Sigmoid colon (tissue), 4 donors: ENCODE results near the gene GUCA2B.

Experiments
- CTCF ChIP-seq, 4 experiments: fragments of 450-650 bp in 3 of 4; fragments of 200-600 bp in 1 of 4; IDR thresholded peaks; one replicate each; pipeline ENCODE4 v1.5.1; 2016 to 2019; ENCODE audit warnings: antibody characterized with exemption in 4 of 4, mild to moderate bottlenecking in 3 of 4, moderate library complexity in 2 of 4
- POLR2A ChIP-seq, 2 donors: fragments of 450-650 bp; IDR thresholded peaks; one replicate each; pipeline ENCODE4 v1.6.1; 2016; ENCODE audit warnings: antibody characterized with exemption in 2 of 2, mild to moderate bottlenecking in 2 of 2, moderate library complexity in 2 of 2
- POLR2AphosphoS5 ChIP-seq, 4 donors: sonication (generic); formaldehyde crosslinking; IDR thresholded peaks; one replicate each; pipeline ENCODE4 v1.6.1; 2017; ENCODE audit warnings: antibody characterized with exemption in 4 of 4

- TF ChIP-seq CTCF (IDR thresholded peaks at IDR 0.05) (no peak), POLR2A (IDR thresholded peaks at IDR 0.05) (no peak), POLR2AphosphoS5 (IDR thresholded peaks at IDR 0.05) (no peak)
Observed at GRCh38 chr1:42152119-42152518, 1.1 kb upstream of the GUCA2B start.
